MCF 10A (cell line): ENCODE data around the gene CFAP100. TPM values are rescaled to one million over a fixed set of nuclear protein-coding genes. Genes with fewer than 3 reads are reported as not detected.

Source experiments
- BruUV-seq: library from RNA; stranded (reverse); fragments of 400-500 nt; replicated peaks from 2 replicates; lab custom pipeline; 2021; lab: Mats Ljungman, UMichigan
- CTCF ChIA-PET: fragments of 300-600 bp; sonication (Branson Sonifier 250); formaldehyde crosslinking; extraction: SDS; loops from one replicate; lab custom pipeline; 2021; ENCODE audit warnings: antibody characterized with exemption, inconsistent platforms; lab: Yijun Ruan, JAX
- POLR2A ChIA-PET: fragments of 300-600, 350-650 bp; sonication (Branson Sonifier 250); formaldehyde crosslinking; extraction: SDS; loops from one replicate; lab custom pipeline; 2020; ENCODE audit warnings: antibody characterized with exemption, inconsistent platforms; lab: Yijun Ruan, JAX
- DNase-seq: peaks from one replicate; pipeline ENCODE4 v3.0.0-alpha.2; 2018; ENCODE audit not compliant: unreplicated experiment
- H3K27ac Mint-ChIP-seq: one replicate; pipeline ENCODE4 v1.8.0; 2022; ENCODE audit warnings: mild to moderate bottlenecking, low read depth, mixed read lengths; ENCODE audit not compliant: unreplicated experiment
- H3K27me3 Mint-ChIP-seq: one replicate; pipeline ENCODE4 v1.8.0; 2022; ENCODE audit warnings: mixed read lengths; ENCODE audit not compliant: insufficient read depth, unreplicated experiment
- H3K36me3 Mint-ChIP-seq: one replicate; pipeline ENCODE4 v1.8.0; 2022; ENCODE audit warnings: mild to moderate bottlenecking, moderate library complexity, mixed read lengths; ENCODE audit not compliant: insufficient read depth, unreplicated experiment
- H3K4me1 Mint-ChIP-seq: one replicate; pipeline ENCODE4 v1.8.0; 2022; ENCODE audit warnings: mixed read lengths; ENCODE audit not compliant: insufficient read depth, unreplicated experiment
- H3K4me3 Mint-ChIP-seq: one replicate; pipeline ENCODE4 v1.8.0; 2022; ENCODE audit warnings: mild to moderate bottlenecking, moderate library complexity, mixed read lengths; ENCODE audit not compliant: unreplicated experiment
- H3K9me3 Mint-ChIP-seq: one replicate; pipeline ENCODE4 v1.8.0; 2022; ENCODE audit warnings: mixed read lengths; ENCODE audit not compliant: unreplicated experiment
- intact Hi-C: fragments of 100-400 bp; cut with micrococcal nuclease; formaldehyde crosslinking; loops from 2 replicates; pipeline ENCODE4 v1.14.1; 2022
- total RNA-seq: library from RNA; stranded (reverse); gene quantifications from 2 replicates; pipeline ENCODE4 v1.2.3, GENCODE V29; 2022
- TF ChIP-seq, protein P1 (sequence below): fragments of 200-600 bp; IDR thresholded peaks from one replicate; pipeline ENCODE4 v1.8.0; 2022; ENCODE audit warnings: antibody characterized with exemption, mild to moderate bottlenecking; ENCODE audit not compliant: unreplicated experiment

Gene CFAP100
- total RNA-seq, 1 experiment from 2014 or later: not detected

DNA sequence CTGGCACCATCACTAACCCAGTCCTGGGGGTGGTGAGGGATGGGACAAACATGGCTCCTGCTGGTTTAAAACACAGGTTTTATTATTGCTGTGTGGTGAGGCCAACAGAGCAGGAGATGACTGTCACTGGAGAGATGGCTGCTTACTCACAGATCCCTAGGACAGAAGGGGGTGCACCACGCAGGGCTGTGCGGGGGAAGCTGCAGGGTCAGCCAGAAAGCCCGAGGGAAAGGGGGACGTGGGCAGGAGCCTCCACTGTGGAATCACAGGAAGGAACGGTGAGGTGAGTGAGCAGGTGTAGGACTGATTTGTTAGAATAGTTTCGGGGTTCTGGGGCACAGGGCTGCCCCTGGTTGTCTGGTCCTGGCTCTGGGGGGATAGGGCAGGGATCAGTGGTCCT, 7.5 kb downstream of the CFAP100 start:
- Mint-ChIP-seq H3K4me3 (no peak overlapping the region), H3K27ac (no peak overlapping the region), H3K9me3 (no peaks in the 10 kb centered on the region), H3K36me3 (no peaks in the 10 kb centered on the region), H3K4me1 (no peaks in the 10 kb centered on the region), H3K27me3 (peaks cover 28% of the 10 kb centered on the region)
- DNase-seq: no peak
- POLR2A ChIA-PET: no interaction called here
- intact Hi-C loops: no loop called here
- TF ChIP-seq, protein P1, sequence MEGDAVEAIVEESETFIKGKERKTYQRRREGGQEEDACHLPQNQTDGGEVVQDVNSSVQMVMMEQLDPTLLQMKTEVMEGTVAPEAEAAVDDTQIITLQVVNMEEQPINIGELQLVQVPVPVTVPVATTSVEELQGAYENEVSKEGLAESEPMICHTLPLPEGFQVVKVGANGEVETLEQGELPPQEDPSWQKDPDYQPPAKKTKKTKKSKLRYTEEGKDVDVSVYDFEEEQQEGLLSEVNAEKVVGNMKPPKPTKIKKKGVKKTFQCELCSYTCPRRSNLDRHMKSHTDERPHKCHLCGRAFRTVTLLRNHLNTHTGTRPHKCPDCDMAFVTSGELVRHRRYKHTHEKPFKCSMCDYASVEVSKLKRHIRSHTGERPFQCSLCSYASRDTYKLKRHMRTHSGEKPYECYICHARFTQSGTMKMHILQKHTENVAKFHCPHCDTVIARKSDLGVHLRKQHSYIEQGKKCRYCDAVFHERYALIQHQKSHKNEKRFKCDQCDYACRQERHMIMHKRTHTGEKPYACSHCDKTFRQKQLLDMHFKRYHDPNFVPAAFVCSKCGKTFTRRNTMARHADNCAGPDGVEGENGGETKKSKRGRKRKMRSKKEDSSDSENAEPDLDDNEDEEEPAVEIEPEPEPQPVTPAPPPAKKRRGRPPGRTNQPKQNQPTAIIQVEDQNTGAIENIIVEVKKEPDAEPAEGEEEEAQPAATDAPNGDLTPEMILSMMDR: no peak
- CTCF ChIA-PET: interaction anchor here (0.9 kb wide), 1 partner anchor 157 kb away, joined by 5 read pairs; no protein-coding TSS in a partner anchor
- BruUV-seq: no TSS peak

GRCh38 chr3:126402666-126403302, 8.1 kb downstream of the CFAP100 start:
- H3K4me1 Mint-ChIP-seq: no peaks in the 10 kb centered on the region

DNA sequence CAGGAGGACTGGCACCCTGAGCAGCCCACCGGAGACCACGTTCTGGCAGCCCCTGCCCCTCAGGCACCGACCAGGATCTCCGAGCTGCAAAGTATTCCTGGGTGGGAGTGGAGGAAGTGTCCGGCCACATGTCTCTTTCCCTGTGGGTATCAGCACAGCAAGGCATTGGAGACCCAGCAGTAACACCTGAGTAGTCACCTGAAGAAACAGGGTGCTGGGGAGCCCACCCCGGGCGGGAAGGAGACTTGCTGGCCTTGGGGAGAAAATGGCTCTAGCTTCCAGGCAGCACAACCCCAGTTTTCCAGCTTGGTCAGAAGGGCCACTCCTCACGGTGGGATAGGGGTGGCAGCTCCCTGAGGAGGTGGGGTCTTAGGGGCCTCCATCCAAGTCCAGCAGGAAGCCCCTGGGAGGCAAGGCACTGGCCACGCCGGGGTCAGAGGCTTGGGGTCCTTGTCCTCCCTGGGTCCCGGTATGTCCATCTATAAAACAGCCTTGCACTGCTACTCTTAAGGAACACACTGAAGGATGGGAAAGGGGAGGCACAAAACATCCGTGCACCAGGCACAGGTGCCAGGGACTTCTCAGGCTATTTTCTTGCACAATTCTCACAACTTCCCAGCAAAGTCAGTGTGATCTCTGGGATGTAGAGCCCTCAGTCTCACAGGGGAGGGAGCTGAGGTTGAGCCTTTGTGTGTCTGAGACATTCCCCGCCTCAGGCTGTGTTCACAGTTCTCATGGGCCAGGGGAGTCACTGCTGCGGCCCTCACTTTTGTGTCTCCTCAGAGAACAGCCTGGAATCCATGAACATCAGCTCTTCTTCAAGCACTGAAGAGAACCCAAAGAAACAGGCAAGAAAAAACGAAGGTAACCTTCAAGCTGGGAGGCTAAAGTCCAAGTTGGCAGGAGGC, 11.9 kb downstream of the CFAP100 start:
- POLR2A ChIA-PET: no interaction called here

More at GRCh38 chr3:126402666-126403302, 8.1 kb downstream of the CFAP100 start:
- BruUV-seq: no TSS peak
- intact Hi-C loops: no loop called here
- Mint-ChIP-seq H3K27ac (no peak overlapping the region), H3K9me3 (no peaks in the 10 kb centered on the region), H3K36me3 (no peaks in the 10 kb centered on the region), H3K27me3 (peaks cover 28% of the 10 kb centered on the region), H3K4me3 (no peak overlapping the region)
- no peak for DNase-seq
- ChIA-PET POLR2A (no interaction called here), CTCF (interaction anchor here (0.7 kb wide), 1 partner anchor 347 kb away, joined by 3 read pairs; no protein-coding TSS in a partner anchor)
- TF ChIP-seq, protein P1: no peak

More for the DNA sequence above, 11.9 kb downstream of the CFAP100 start:
- Mint-ChIP-seq H3K27ac (no peak overlapping the region), H3K27me3 (peaks cover 57% of the 10 kb centered on the region), H3K4me1 (no peaks in the 10 kb centered on the region), H3K4me3 (no peak overlapping the region), H3K9me3 (no peaks in the 10 kb centered on the region), H3K36me3 (no peaks in the 10 kb centered on the region)
- no TSS peak for BruUV-seq
- no peak for DNase-seq
- CTCF ChIA-PET: interaction anchor here (0.6 to 0.7 kb wide), 3 partner anchors 45 to 1140 kb away, joined by 3 to 4 read pairs (median 3); no protein-coding TSS in a partner anchor
- intact Hi-C loops: no loop called here
- TF ChIP-seq, protein P1: no peak
